Skin epidermis (tissue), 12 donors: Measurements from ENCODE around the gene MAD1L1.
A peak's percentile ranks its signal among the peaks of the same experiment; 100 is the strongest.

Source experiments
- H3K27ac ChIP-seq, 21 experiments: fragments of 200-600 bp; sonication (generic) in 11 of 21; one replicate each; pipeline ENCODE4 v1.5.0; 2020; ENCODE audit warnings: mild to moderate bottlenecking in 3 of 21, inconsistent platforms in 2 of 21, moderate library complexity in 2 of 21
- H3K4me3 ChIP-seq, 7 experiments: fragments of 200-600 bp; sonication (generic) in 2 of 7; one replicate each; pipeline ENCODE4 v1.5.0; 2020; ENCODE audit warnings: inconsistent platforms in 2 of 7, mild to moderate bottlenecking in 2 of 7, moderate library complexity in 1 of 7

Gene MAD1L1

DNA sequence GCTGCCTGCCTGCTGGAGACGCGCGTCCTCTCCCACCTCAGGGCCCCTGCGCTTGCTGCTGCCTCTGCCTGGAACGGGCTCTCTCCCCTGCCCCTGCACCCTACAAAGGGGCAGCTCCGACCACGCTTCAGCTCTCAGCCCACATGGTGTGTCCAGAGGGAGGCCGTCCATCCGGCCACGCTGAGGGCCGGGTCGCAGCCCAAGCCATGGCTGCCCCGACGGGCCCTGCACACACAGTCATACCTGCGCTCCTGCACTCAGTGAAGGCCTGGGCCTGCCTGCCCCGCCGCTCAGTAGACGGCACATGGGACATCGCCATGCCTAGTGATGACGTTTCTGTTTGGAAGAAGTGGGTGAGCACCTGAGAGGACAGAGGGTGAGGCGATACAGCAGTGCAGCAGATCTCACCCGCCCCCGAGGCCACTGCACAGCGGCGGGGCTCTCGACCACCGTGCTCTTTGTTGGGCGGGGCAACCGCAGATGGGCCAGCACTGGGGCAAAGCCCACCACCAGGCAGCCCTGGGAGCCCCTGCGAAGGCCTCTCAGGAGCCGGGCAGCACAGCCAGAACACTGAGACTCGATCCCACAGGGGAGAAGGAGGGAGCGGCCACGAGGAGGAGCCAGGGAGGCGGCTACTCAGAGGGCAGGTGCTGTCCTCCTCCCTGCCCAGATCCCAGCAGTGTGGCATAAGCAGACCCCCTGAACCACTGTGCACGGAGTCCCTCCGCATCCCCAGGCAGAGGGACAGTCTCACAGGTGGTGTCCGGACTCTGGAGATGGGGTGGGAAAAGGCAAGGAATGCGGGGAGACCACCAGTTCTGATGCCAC is 129.5 kb downstream of the MAD1L1 start:
- Histone ChIP-seq H3K27ac (peak overlapping the region in 1 of 21 experiments; percentile 49), H3K4me3 (no peak overlapping the region)

- Histone ChIP-seq H3K4me3 (no peak overlapping the region), H3K27ac (no peak overlapping the region)
Measured at GRCh38 chr7:2102375-2102723, 130.4 kb downstream of the MAD1L1 start.

GRCh38 chr7:2101630-2102374 is 130.9 kb downstream of the MAD1L1 start:
- Histone ChIP-seq H3K4me3 (no peak overlapping the region), H3K27ac (no peak overlapping the region)

DNA sequence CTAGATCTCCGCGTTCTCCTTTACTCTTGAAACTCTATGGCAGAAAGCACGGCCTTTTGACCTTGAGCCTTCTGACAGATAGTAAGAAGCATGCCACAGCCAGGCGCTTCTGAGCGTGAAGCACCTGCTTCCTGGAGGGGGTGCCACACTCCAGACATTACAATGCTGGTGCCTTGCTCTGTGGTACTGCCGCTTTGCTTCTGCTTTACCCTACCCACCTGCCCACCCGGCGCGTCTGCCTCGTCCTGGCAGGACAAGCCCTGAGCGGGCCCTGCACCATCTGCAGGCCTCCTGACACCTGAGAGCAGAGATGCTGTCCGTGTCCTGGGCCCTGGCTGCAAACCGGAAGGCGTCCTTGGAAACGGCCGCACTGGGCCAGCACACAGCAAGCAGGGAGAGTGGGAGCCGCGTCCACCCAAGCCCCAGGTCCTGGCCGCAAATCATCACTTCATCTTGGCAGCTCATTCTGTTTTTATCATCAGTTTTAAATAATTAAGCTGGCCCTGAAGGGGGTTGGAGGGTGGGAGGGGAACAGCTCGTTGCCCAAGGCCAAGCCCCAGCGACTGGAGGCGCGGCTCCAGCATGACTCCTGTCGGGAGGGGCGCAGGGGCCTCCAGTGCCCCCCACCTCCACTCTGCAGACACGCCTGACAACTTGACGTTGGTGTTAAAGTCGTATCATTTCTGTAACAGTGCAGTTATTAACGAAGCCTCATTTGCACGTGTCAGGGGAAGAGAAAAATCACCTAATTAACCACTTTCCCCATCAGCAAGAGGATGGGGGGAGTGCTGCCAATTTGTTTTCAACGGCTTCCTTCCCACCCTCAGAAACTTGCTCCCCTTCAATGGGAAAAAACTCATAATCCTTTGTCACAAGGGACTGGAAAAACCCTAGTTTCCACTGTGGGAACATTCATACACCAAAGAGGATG is 132.2 kb downstream of the MAD1L1 start:
- Histone ChIP-seq H3K4me3 (no peak overlapping the region), H3K27ac (no peak overlapping the region)

- Histone ChIP-seq H3K27ac (peak overlapping the region in 1 of 21 experiments; percentile 37), H3K4me3 (no peak overlapping the region)
Measured at GRCh38 chr7:2099048-2099957, 133.4 kb downstream of the MAD1L1 start.

GRCh38 chr7:2098496-2098895 is 134.2 kb downstream of the MAD1L1 start:
- no peak overlapping the region for H3K27ac ChIP-seq
- no peak overlapping the region for H3K4me3 ChIP-seq

DNA sequence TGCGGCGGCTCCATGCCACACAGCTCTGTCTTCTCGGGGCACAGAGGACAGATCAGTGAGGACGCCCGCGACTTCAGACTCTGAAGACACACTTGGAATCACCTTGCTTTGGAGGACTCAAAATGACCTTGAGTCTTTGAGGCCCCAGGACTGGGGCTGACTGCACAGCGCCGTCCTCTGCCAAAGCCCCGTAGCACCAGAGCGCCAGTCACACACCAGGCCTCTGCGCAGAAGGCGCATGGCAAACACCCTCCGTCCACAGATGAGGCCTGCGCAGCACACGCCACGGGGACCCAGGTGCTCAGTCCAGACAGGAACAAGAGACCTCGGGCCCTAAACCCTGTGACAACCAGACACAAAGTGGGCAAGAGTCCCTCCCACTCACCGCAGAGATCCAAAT is 134.7 kb downstream of the MAD1L1 start:
- H3K27ac ChIP-seq: no peak overlapping the region
- H3K4me3 ChIP-seq: no peak overlapping the region

- peak overlapping the region in 1 of 21 experiments; percentile 7 for H3K27ac ChIP-seq
- no peak overlapping the region for H3K4me3 ChIP-seq
Measured at GRCh38 chr7:2097492-2097891, 135.3 kb downstream of the MAD1L1 start.

GRCh38 chr7:2096692-2097387 is 135.9 kb downstream of the MAD1L1 start:
- no peak overlapping the region for H3K27ac ChIP-seq
- H3K4me3 ChIP-seq: no peak overlapping the region

- Histone ChIP-seq H3K4me3 (no peak overlapping the region), H3K27ac (no peak overlapping the region)
Measured at GRCh38 chr7:2095436-2095835, 137.3 kb downstream of the MAD1L1 start.

GRCh38 chr7:2094454-2095045 is 138.2 kb downstream of the MAD1L1 start:
- H3K27ac ChIP-seq: no peak overlapping the region
- H3K4me3 ChIP-seq: no peak overlapping the region

- no peak overlapping the region for H3K4me3 ChIP-seq
- H3K27ac ChIP-seq: no peak overlapping the region
Measured at GRCh38 chr7:2093843-2094220, 138.9 kb downstream of the MAD1L1 start.

GRCh38 chr7:2093215-2093842 is 139.4 kb downstream of the MAD1L1 start:
- Histone ChIP-seq H3K27ac (no peak overlapping the region), H3K4me3 (no peak overlapping the region)

DNA sequence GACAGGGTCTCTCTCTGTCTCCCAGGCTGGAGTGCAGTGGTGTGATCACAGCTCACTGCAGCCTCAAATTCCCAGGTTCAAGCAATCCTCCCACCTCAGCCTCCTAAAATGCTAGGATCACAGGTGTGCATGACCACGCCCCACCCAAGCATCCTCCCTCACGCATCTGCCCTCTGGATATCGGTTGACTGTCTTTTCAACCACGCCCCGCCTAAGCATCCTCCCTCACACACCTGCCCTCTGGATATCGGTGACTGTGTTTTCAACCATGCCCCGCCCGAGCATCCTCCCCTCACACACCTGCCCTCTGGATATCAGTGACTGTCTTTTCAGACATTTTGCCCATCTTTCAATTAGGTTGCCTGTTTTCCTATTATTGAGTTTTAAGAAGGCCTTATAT is 140.5 kb downstream of the MAD1L1 start:
- no peak overlapping the region for H3K27ac ChIP-seq
- no peak overlapping the region for H3K4me3 ChIP-seq

- Histone ChIP-seq H3K4me3 (no peak overlapping the region), H3K27ac (no peak overlapping the region)
Measured at GRCh38 chr7:2090526-2091520, 141.9 kb downstream of the MAD1L1 start.

GRCh38 chr7:2088801-2089200 is 143.9 kb downstream of the MAD1L1 start:
- no peak overlapping the region for H3K4me3 ChIP-seq
- no peak overlapping the region for H3K27ac ChIP-seq

DNA sequence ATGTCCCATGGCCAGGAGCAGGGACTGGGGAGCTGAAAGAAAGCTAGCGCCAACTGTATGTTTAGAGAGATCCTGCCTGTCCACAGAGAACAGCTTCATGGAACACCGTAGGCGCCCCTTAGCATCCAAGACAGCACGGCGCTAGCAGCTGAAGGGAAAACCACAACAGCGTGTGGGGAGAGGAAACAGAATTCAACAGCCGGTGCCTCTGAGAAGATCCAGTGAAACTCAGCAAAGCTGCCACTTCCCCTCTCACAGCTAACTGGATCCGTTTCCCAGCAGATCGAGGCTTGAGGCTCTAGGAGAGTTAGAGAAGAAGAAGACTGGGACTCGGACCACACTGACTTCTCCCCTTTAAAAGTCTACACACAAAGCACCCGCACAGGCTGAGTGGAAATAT is 145.0 kb downstream of the MAD1L1 start:
- no peak overlapping the region for H3K4me3 ChIP-seq
- no peak overlapping the region for H3K27ac ChIP-seq
